MCF 10A (cell line): ENCODE results near the gene RIN3. TPM values are rescaled to one million over a fixed set of nuclear protein-coding genes. Genes with fewer than 3 reads are reported as not detected.

Source experiments
- BruUV-seq: library from RNA; stranded (reverse); fragments of 400-500 nt; replicated peaks from 2 replicates; lab custom pipeline; 2021; lab: Mats Ljungman, UMichigan
- CTCF ChIA-PET: fragments of 300-600 bp; sonication (Branson Sonifier 250); formaldehyde crosslinking; extraction: SDS; loops from one replicate; lab custom pipeline; 2021; ENCODE audit warnings: antibody characterized with exemption, inconsistent platforms; lab: Yijun Ruan, JAX
- POLR2A ChIA-PET: fragments of 300-600, 350-650 bp; sonication (Branson Sonifier 250); formaldehyde crosslinking; extraction: SDS; loops from one replicate; lab custom pipeline; 2020; ENCODE audit warnings: antibody characterized with exemption, inconsistent platforms; lab: Yijun Ruan, JAX
- DNase-seq: peaks from one replicate; pipeline ENCODE4 v3.0.0-alpha.2; 2018; ENCODE audit not compliant: unreplicated experiment
- H3K27ac Mint-ChIP-seq: one replicate; pipeline ENCODE4 v1.8.0; 2022; ENCODE audit warnings: mild to moderate bottlenecking, low read depth, mixed read lengths; ENCODE audit not compliant: unreplicated experiment
- H3K27me3 Mint-ChIP-seq: one replicate; pipeline ENCODE4 v1.8.0; 2022; ENCODE audit warnings: mixed read lengths; ENCODE audit not compliant: insufficient read depth, unreplicated experiment
- H3K36me3 Mint-ChIP-seq: one replicate; pipeline ENCODE4 v1.8.0; 2022; ENCODE audit warnings: mild to moderate bottlenecking, moderate library complexity, mixed read lengths; ENCODE audit not compliant: insufficient read depth, unreplicated experiment
- H3K4me1 Mint-ChIP-seq: one replicate; pipeline ENCODE4 v1.8.0; 2022; ENCODE audit warnings: mixed read lengths; ENCODE audit not compliant: insufficient read depth, unreplicated experiment
- H3K4me3 Mint-ChIP-seq: one replicate; pipeline ENCODE4 v1.8.0; 2022; ENCODE audit warnings: mild to moderate bottlenecking, moderate library complexity, mixed read lengths; ENCODE audit not compliant: unreplicated experiment
- H3K9me3 Mint-ChIP-seq: one replicate; pipeline ENCODE4 v1.8.0; 2022; ENCODE audit warnings: mixed read lengths; ENCODE audit not compliant: unreplicated experiment
- intact Hi-C: fragments of 100-400 bp; cut with micrococcal nuclease; formaldehyde crosslinking; loops from 2 replicates; pipeline ENCODE4 v1.14.1; 2022
- total RNA-seq: library from RNA; stranded (reverse); gene quantifications from 2 replicates; pipeline ENCODE4 v1.2.3, GENCODE V29; 2022
- TF ChIP-seq, protein P1 (sequence below): fragments of 200-600 bp; IDR thresholded peaks from one replicate; pipeline ENCODE4 v1.8.0; 2022; ENCODE audit warnings: antibody characterized with exemption, mild to moderate bottlenecking; ENCODE audit not compliant: unreplicated experiment

RIN3 gene
- total RNA-seq, 1 experiment from 2014 or later: 14.2 TPM

DNA sequence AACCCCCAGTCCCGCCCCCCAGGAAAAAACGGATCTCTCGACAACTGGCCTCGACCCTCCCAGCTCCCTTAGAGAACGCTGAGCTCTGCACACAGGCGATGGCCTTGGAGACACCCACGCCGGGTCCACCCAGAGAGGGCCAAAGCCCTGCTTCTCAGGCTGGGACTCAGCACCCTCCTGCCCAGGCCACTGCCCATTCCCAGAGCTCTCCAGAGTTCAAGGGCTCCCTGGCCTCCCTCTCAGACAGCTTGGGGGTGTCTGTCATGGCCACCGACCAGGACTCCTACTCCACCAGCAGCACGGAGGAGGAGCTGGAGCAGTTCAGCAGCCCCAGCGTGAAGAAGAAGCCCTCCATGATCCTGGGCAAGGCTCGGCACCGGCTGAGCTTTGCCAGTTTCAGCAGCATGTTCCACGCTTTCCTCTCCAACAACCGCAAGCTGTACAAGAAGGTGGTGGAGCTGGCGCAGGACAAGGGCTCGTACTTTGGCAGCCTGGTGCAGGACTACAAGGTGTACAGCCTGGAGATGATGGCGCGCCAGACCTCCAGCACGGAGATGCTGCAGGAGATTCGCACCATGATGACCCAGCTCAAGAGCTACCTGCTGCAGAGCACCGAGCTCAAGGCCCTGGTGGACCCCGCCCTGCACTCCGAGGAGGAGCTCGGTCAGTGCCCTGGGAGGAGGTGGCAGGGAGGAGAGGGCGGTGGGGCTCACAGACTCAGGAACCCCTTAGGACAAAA is 139.0 kb downstream of the RIN3 start:
- no peak for DNase-seq
- no peak overlapping the region for H3K27ac Mint-ChIP-seq
- intact Hi-C loops: no loop called here
- peaks cover 18% of the 10 kb centered on the region for H3K4me1 Mint-ChIP-seq
- ChIA-PET CTCF (no interaction called here), POLR2A (no interaction called here)
- H3K36me3 Mint-ChIP-seq: peaks cover 10% of the 10 kb centered on the region
- no peaks in the 10 kb centered on the region for H3K9me3 Mint-ChIP-seq
- no peaks in the 10 kb centered on the region for H3K27me3 Mint-ChIP-seq
- TSS peak; percentile 74 for BruUV-seq
- no peak overlapping the region for H3K4me3 Mint-ChIP-seq
- TF ChIP-seq, protein P1, sequence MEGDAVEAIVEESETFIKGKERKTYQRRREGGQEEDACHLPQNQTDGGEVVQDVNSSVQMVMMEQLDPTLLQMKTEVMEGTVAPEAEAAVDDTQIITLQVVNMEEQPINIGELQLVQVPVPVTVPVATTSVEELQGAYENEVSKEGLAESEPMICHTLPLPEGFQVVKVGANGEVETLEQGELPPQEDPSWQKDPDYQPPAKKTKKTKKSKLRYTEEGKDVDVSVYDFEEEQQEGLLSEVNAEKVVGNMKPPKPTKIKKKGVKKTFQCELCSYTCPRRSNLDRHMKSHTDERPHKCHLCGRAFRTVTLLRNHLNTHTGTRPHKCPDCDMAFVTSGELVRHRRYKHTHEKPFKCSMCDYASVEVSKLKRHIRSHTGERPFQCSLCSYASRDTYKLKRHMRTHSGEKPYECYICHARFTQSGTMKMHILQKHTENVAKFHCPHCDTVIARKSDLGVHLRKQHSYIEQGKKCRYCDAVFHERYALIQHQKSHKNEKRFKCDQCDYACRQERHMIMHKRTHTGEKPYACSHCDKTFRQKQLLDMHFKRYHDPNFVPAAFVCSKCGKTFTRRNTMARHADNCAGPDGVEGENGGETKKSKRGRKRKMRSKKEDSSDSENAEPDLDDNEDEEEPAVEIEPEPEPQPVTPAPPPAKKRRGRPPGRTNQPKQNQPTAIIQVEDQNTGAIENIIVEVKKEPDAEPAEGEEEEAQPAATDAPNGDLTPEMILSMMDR: no peak

DNA sequence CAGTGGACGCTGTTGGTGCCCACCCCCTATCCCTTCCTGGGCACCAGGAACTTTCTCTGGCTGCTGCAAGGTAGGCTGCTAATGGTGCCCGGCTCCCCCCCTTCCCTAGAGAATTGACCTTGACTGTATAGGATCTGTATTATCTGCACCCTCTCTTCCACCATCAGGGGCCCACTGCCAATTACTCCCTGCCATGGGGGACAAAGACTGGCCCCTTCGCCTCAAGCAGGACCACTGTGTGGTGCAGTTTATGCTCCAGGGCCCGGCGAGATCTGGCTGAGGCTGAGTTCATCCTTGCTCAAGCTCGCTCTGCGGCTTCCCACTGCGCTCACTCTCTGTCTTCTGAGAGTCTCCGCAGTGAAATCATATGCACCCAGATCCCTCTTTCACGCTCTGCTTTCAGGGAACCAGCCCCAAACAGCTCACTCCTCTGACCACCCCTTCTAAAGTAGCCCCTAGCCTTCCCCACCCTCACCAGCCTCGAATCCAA is 139.6 kb downstream of the RIN3 start:
- Mint-ChIP-seq H3K9me3 (no peaks in the 10 kb centered on the region), H3K27ac (no peak overlapping the region), H3K4me3 (no peak overlapping the region), H3K27me3 (no peaks in the 10 kb centered on the region), H3K36me3 (peaks cover 7% of the 10 kb centered on the region), H3K4me1 (peaks cover 19% of the 10 kb centered on the region)
- TF ChIP-seq, protein P1: no peak
- BruUV-seq: no TSS peak
- intact Hi-C loops: no loop called here
- ChIA-PET CTCF (no interaction called here), POLR2A (no interaction called here)
- DNase-seq: no peak

DNA sequence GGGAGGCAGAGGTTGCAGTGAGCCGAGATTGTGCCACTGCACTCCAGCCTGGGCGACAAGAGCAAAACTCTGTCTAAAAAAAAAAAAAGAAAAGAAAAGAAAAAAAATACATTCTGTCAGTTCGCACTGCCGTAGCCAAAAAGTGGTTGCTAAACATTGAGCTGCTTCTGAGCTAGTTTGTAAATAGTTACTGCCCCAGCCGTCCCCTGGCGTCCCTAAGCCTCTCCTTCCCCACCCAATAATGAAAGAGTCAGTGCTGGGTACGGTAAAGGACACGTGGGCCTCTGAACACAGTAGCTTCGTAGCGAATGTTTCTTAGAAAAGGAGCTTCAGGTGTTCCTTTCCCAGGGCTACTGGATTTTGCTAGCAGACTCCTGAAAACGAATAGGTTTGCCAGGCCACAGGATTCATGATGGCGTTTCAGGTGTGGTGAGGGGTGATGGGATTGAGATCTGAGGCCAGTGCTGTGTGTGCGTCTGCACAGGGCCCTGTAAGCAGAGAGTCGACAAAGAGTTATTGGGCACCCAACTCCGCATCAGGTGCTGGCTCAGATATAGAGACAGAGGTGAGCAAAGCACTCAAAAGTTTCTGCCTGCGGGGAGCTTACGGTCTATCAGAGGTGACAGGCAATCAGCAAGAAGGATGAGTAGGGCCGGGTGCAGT is 140.8 kb downstream of the RIN3 start:
- H3K27ac Mint-ChIP-seq: no peak overlapping the region
- H3K4me1 Mint-ChIP-seq: peaks cover 12% of the 10 kb centered on the region
- CTCF ChIA-PET: interaction anchor here (0.6 kb wide), 2 partner anchors 45 to 144 kb away, joined by 3 read pairs; no protein-coding TSS in a partner anchor
- H3K36me3 Mint-ChIP-seq: peaks cover 3% of the 10 kb centered on the region
- H3K9me3 Mint-ChIP-seq: no peaks in the 10 kb centered on the region
- intact Hi-C loops: no loop called here
- BruUV-seq: no TSS peak
- H3K4me3 Mint-ChIP-seq: no peak overlapping the region
- no peak for DNase-seq
- POLR2A ChIA-PET: no interaction called here
- TF ChIP-seq, protein P1: no peak
- no peaks in the 10 kb centered on the region for H3K27me3 Mint-ChIP-seq

DNA sequence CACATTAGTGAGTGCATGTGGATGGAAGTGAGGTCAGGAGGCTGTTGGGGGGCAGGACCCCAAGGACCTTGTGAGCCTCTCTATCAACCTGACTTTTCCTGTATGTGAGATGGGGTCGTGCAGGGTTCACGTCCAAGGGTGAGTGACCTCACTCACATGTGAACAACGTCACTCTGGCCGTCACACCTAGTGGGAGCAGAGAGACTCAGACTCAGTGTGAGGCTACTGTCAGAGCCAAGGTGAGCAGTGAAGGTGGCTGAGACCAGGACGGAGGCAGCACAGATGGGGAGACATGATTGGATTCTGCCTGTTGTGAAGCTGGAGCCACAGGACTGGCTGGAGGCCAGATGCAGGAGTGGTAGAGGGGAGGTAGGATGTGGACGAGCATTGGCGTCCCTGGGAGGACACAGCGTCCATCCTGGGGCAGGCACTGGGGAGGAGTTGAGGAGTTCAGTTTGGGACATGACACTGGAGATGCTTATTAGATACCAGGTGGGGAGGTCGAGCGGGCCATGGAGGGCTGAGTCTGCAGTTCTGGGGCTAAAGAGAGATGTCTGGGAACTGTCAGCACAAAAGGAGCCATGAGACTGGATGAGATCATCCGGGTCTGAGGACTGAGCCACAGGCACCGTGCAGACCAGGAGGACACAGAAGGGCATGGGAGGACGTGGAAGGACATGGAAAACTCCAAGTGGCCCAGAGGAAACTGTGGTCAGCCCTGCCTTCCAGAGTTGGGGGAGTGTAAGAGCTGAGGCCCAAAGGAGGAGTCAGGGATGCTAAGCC is 142.0 kb downstream of the RIN3 start:
- Mint-ChIP-seq H3K36me3 (no peaks in the 10 kb centered on the region), H3K9me3 (no peaks in the 10 kb centered on the region), H3K27ac (no peak overlapping the region), H3K27me3 (no peaks in the 10 kb centered on the region), H3K4me1 (peaks cover 3% of the 10 kb centered on the region), H3K4me3 (no peak overlapping the region)
- ChIA-PET POLR2A (no interaction called here), CTCF (interaction anchor here (0.5 kb wide), 1 partner anchor 393 kb away, joined by 3 read pairs; no protein-coding TSS in a partner anchor)
- DNase-seq: no peak
- BruUV-seq: no TSS peak
- TF ChIP-seq, protein P1: no peak
- intact Hi-C loops: no loop called here
